GM12874 (cell line): ENCODE data around the gene ZFAND3.

Experiments used
- CTCF ChIP-seq: IDR thresholded peaks from 2 replicates; pipeline ENCODE4 v1.5.1; 2011; ENCODE audit warnings: low read depth, mild to moderate bottlenecking, control low read depth, low read length, moderate library complexity; ENCODE audit not compliant: insufficient read depth

ZFAND3 gene

DNA sequence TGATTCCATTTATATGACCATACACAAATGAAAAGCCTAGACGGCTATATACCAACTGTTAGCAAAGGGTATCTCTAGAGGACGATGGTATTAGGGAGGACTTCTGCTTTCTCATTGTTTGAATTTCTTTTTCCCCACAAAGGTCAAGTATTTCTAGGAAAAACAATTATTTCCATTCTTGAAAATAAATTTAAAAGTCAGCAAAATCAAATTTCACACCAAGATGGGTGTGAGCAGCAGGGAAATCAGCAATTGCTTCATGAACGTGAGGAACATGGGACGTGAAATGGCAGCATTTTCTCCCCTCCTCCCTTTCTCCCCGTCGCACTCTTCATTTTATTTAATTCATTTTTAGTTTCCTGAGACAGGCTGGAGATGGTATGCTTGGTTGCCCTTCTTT lies 5.2 kb upstream of the ZFAND3 start:
- no peak for TF ChIP-seq CTCF

DNA sequence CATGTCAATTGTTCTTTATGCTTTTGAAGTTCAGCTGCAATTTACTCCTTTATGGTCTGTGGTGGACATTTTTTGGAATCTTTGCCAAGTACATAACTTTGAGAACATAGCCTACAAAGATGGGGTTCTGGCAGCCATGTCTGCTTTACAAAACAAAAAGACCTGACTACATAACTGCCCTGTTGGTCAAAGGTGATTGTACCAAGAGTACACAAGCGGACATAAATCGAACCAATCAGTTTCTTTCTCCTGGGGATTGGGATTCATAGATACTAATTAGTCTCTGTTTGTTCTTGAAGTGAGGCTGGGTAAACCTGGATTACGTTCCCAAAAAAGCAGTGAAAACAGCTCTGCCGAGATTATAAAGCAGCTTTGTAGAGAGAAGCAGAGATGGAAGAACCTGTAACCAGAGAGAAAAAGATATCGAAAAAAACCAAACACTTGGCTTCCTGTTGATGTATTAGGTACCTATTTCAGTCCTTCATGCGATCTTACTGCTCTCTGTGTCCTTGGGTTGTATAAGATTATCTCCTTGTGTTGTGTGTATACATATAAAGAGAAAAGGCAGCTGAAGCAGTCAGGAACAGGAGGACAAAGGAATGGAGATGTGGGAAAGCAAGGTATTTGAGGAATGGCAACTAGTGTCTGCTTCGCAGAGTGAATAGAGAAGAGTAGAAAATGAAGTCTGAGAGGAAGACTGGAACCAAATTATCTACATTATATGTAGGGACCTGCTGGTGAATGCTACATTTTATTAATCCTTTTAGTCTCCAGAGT lies 2.7 kb upstream of the ZFAND3 start:
- TF ChIP-seq CTCF, result no peak

DNA sequence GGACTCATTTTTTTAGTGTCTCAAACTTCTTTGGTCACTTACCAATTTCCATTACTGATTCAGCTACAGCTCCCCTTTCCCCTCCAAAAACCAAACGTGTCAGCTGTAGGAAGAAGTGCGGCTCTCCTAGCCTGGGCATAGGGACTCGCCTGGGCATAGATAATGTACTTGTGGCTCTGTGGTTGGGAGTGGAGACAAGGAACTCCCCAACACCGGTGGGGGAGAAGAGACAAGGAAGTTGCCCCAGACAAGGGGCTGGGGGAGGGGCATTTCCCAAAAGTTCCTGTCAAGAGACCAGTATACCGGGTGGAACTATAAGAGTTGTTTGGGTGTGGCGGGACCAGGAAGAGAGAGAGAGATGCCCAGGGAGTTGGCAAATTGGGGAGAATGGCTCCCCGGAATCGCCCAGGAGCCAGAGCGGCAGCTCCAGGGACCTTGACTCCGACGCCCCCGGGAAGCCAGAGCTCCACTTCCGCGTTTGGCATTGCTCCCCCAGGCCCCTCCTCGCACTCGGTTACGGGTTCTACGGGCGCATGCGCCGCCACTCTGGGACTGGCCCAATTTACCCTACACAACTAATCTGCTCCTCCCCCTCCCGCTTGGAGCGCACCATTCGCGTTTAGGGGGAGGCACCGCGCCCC lies 871 bp upstream of the ZFAND3 start:
- TF ChIP-seq CTCF, result no peak

- TF ChIP-seq CTCF, result no peak
Measured at GRCh38 chr6:37819802-37820717, 533 bp downstream of the ZFAND3 start.

- TF ChIP-seq CTCF, result no peak
Measured at GRCh38 chr6:37820718-37821079, 1.2 kb downstream of the ZFAND3 start.

GRCh38 chr6:37821446-37821845 lies 1.9 kb downstream of the ZFAND3 start:
- TF ChIP-seq CTCF, result no peak
